HG02973 (cell line): ENCODE measurements around the gene CACNG1.
A peak's percentile ranks its signal among the peaks of the same experiment; 100 is the strongest.
"Not testable (repeated sequence)": the region's sequence is repeated elsewhere in the genome, so short reads cannot be mapped to it uniquely, and the experiment has no call there.

Experiments
- ATAC-seq: cut with Tn5 transposase; IDR thresholded peaks from one replicate; pipeline ENCODE4 v1.9.1; 2021; ENCODE audit warnings: moderate library complexity; ENCODE audit not compliant: unreplicated experiment

CACNG1 gene

GRCh38 chr17:67074781-67075180 lies 30.4 kb downstream of the CACNG1 start:
- ATAC-seq: no peak

GRCh38 chr17:67076290-67076689 lies 31.9 kb downstream of the CACNG1 start:
- no peak for ATAC-seq

GRCh38 chr17:67078292-67078691 lies 33.9 kb downstream of the CACNG1 start:
- no peak for ATAC-seq

- ATAC-seq: no peak
Measured at GRCh38 chr17:67079491-67079890, 35.1 kb downstream of the CACNG1 start.

- ATAC-seq: no peak
Measured at GRCh38 chr17:67080804-67081203, 36.5 kb downstream of the CACNG1 start.

GRCh38 chr17:67082107-67082506 lies 37.8 kb downstream of the CACNG1 start:
- peak; percentile 89 for ATAC-seq

GRCh38 chr17:67085406-67085805 lies 41.1 kb downstream of the CACNG1 start:
- no peak for ATAC-seq

- ATAC-seq: no peak
Measured at GRCh38 chr17:67088639-67089038, 44.3 kb downstream of the CACNG1 start.

GRCh38 chr17:67090341-67090740 lies 46.0 kb downstream of the CACNG1 start:
- ATAC-seq: no peak

GRCh38 chr17:67092291-67092690 lies 47.9 kb downstream of the CACNG1 start:
- ATAC-seq: no peak

- not testable (repeated sequence) for ATAC-seq
Measured at GRCh38 chr17:67092710-67093109, 48.4 kb downstream of the CACNG1 start.

- ATAC-seq: no peak
Measured at GRCh38 chr17:67093348-67093747, 49.0 kb downstream of the CACNG1 start.

- ATAC-seq: not testable (repeated sequence)
Measured at GRCh38 chr17:67095291-67095690, 50.9 kb downstream of the CACNG1 start.

GRCh38 chr17:67095803-67096202 lies 51.4 kb downstream of the CACNG1 start:
- no peak for ATAC-seq

GRCh38 chr17:67096609-67097008 lies 52.3 kb downstream of the CACNG1 start:
- ATAC-seq: no peak

GRCh38 chr17:67098006-67098405 lies 53.7 kb downstream of the CACNG1 start:
- ATAC-seq: no peak

GRCh38 chr17:67104641-67105040 lies 60.3 kb downstream of the CACNG1 start:
- not testable (repeated sequence) for ATAC-seq

GRCh38 chr17:67105213-67105612 lies 60.9 kb downstream of the CACNG1 start:
- no peak for ATAC-seq
